ENCODE results near the gene OLFML2A.

OLFML2A gene

DNA sequence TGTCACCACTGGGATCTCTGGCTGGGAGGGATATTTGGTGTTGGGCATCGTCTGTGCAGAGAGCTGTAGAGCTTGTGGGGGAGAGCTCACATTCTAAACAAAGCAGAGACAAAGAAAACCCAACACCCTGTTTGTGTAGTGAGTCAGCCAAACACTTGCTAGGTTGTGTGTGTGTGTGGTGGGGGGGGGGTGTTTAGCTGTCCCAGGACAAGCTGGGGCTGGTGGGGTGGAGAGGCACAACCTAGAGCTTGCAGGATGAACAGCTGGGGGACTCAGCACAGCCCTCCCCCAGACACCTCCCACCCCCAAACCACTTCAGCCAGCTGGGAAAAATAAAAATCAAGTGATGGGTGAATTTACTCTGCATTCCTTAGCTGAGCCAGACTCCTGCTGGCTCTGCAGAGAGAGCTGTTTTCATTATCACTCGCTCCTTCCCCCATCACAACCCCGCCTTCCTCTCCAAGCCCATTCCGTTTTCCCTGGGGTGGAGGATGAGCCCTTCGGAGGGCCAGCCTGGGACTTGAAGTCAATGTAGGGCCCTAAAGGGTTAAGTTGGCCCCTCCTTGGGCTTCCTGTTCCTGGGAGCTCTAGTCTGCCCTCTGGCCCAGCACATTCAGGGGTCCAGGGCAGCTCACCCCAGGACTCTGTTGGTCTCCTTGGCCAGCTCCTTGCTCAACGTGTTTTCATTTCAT, 2.6 kb downstream of the OLFML2A start:
- peak; percentile 77 for DNase-seq

DNA sequence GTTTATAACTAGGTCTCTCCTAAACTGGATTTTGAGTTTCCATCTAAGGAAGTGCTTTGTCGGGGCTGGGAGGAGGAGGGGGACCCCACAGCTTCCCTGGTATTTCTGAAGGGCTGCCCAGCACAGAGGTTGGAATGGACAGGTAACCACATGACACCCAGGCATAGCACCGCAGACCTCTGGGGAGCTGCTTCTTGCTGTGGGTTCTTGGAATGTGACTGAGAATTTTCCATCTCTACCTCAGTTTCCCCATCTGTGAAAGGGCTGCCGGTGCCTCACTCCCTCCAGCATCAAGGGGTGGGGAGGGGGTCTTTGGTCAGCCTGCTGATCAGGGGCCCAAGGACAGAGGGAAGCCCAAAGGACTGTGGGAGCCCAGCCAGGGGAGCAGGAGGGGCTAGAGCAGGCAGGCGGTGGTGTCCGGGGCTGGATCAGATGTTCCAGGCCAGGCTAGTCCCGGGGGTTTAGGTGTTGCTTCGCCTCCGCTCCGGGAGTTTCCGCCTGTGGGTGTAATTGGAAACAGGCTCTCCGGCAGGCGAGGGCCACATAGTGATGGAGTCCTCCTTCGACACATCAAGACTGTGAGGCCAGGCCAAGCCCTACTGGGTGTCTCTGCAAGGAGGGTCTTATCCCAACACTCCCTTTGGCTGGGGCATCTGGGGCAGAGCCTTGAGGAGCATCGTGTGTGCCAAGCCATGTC, 3.3 kb downstream of the OLFML2A start:
- DNase-seq, result no peak

GRCh38 chr9:124780757-124781151, 3.8 kb downstream of the OLFML2A start:
- no peak for DNase-seq

DNA sequence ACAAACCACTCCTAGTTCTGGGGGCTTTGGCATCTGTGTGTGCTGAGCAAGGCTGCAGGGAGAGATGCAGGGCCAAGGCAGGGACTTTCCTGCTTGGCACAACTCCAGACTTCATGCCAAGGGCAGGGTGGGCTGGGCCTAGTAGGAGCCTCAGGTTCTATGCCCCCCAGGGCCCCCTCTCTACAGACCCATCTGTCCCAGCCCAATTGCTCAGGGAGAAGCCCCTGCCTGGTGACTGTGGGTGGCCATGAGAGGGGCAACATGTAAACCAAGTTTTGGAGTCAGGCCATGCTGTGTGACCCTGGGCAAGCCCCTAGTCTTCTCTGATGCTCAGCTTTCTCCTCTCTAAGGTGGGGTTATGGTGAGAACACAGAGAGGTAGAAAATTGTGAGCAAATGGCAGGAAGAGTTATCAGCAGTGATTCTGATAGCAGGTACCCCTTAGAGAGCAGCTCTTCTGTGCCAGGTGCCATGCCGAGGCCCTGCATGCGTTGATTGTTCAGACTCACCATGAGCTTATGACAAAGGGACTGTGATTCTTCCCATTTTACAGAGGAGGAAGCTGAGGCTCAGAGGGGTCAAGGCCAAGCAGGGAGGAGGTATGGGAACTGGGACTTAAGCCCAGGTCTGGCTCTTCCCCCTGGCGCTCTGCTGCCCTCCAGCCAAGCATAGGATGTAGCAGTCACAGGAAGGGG, 5.2 kb downstream of the OLFML2A start:
- DNase-seq, result no peak

DNA sequence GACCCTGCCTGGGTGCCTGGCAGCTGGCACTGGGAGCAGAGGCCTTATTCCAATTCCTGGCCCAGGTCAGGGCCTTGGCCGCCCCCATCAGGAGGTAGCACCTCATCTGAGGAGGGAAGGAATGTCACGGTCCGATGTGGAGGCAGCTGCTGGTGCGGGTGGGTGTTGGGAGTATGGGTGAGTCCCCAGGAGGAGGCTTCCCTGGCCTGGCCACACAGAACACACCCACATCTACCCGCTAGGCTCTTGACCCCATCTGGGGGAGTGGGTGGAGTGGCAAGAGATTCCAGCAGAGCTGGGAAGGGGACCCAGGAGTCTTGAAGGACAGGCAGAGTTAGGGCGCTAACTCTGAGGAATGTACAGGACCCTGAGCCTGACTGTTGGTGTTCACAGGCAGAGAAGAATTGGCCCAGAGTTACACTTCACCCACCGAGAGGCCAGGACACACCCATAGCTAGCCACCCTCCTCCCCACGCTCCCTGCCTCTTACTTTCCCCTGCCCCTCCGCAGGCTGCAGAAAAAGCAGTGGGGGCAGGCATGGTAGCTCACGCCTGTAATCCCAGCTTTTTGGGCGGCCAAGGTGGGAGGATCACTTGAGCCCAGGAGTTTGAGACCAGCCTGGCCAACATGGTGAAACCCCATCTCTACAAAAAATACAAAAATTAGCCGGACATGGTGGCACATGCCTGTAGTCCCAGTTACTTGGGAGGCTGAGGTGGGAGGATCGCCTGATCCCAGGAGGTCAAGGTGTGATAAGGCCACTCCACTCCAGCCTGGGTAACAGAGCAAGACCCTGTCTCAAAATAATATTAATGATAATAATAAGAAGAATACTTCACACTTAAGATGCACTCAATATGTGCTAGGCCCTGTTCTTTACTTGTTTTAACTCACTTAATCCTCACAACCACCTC, 6.0 kb downstream of the OLFML2A start:
- no peak for DNase-seq

GRCh38 chr9:124783830-124784229, 6.9 kb downstream of the OLFML2A start:
- no peak for DNase-seq

- DNase-seq, result no peak
Measured at GRCh38 chr9:124784509-124784908, 7.6 kb downstream of the OLFML2A start.

DNA sequence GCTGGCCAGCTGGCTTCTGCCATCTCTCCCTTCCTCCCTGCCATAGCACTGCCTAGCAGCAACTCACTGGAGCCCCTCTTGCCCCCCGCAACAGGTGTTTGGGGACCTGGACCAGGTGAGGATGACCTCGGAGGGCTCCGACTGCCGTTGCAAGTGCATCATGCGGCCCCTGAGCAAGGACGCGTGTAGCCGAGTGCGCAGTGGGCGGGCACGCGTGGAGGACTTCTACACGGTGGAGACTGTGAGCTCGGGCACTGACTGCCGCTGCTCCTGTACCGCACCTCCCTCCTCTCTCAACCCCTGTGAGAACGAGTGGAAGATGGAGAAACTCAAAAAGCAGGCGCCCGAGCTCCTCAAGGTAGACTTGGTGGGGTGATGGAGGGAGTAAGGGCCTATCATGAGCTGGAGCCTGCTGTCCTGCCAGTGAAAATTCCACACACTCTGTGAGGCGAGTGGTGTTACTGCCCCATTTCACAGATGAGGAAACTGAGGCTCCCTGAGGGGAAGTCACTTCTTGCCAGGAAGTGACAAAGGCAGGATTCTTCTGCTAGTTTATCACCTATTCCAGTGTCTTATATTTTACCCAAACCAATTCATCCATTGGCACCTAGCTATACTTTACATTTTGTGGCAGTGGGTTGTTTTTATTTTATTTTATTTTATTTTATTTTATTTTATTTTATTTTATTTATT, 10.1 kb downstream of the OLFML2A start:
- DNase-seq, result no peak

DNA sequence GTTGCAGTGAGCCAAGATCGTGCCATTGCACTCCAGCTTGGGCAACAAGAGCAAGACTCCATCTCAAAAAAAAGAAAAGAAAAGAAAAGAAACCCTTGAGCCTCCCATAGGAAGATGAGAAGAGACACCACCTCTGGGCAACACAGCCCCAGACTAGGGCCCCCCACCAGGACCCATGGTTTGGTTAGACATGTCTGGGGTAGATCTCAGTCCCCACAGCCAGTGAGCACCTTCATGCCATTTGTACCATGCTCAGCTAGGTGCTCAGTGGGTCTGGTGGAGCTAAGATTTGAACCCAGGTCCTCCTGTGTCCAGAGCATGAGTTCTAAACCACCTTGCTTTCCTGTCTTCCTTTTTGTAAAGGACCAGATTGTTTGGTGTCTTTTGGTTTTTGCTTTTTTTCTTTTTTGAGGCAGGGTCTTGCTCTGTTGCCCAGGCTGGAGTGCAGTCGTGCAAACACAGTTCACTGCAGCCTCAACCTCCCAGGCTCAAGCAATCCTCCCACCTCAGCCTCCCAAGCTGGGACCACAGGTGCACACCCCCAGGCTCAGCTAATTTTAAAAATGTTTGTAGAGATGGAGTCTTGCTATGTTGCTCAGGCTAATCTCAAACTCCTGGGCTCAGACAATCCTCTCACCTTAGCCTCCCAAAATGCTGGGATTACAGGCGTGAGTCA, 11.7 kb downstream of the OLFML2A start:
- DNase-seq, result no peak

GRCh38 chr9:124789531-124789930, 12.6 kb downstream of the OLFML2A start:
- DNase-seq, result no peak

GRCh38 chr9:124790301-124790700, 13.4 kb downstream of the OLFML2A start:
- no peak for DNase-seq

DNA sequence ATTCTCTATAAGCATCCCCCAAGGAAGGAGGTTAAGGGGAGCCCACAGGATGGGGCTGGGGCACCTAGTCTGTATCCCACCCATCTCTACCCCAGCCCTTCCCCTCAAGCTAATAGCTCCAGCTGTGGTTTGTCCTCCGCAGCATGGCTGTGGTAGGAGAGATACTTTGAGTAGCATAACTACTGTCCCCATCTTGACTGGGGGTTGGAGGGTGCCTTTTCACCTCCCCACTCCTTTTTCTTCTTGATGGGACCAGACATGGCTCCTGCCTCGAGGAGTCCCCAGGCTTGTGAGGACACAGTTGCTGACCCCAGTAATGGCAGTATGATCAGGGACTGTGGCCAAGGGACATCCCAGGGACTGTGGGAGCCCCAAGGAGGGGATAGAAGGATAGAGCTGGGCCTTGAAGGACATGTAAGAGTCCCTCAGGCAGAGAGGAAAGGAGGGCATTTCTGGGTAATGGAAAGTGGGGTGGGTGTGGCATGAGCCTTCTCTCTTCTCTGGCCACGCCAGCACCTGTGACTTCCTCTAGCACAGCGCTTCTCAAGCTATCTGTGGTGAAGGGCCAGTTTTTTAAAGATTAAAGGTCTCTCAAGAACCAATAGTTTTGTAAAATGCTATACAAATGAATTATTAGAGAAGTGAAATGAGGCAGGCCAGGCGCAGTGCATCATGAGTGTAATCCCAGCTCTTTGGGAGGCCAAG, 14.0 kb downstream of the OLFML2A start:
- DNase-seq, result no peak

DNA sequence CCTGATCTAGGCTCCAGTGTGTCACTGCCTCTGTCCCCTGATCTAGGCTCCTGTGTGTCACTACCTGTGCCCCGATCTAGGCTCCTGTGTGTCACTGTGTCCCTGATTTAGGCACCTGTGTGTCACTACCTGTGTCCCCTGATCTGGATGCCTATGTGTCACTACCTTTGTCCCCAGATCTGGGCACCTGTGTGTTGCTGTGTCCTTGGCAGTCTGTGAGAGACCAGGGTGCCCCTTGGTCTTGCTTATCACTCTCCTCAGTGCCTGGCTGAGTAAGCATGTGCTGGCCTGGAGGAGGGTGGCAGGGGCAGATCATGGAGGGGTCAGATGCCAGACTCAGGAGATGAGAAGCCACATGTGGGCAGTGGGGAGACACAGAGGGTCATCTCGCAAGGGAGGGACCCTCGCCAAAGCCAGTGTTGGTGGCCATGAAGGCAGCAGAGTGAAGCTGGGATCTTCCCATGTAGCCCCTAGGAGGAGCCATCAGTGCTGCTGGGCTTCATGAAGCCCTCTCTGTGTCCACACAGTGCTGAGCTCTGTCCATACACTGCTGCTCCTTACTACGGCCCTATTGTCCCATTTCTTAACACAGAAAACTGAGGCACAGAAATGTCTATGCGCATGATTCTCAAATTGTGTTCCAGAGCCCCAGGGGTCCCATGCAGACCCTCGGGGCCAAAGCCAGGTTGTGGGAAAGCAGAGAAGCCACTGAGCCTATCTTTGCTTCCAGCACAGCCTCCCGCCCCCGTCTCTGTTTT, 15.5 kb downstream of the OLFML2A start:
- DNase-seq, result no peak

DNA sequence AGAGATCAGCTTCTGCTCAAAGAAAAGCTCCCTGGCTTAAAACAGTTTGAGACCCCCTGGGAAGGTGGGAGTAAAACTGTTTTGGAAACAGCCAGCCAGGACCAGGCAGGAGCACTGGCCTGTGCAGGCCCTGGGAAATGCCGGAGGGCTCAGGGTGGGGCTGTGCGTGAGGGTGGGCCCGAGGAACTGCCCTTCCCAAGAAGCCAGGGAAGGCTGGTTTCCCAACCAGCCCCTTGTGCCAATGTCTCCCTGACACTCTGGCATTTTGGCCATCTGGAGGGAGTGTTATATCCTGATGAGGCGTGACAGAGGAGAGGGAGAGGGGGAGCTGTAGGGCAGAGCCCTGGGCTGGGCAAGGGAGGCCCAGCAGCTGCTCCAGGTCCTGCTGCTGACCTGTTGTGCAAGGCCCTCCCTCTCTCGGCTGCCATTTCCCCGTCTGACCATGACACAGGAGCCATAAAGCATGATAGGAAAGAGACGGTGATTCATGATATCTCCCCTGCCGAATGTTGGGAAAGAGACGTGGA, 16.1 kb downstream of the OLFML2A start:
- DNase-seq, result peak; percentile 74

GRCh38 chr9:124794902-124795491, 18.1 kb downstream of the OLFML2A start:
- DNase-seq, result no peak

GRCh38 chr9:124795881-124796431, 19.0 kb downstream of the OLFML2A start:
- DNase-seq, result no peak

DNA sequence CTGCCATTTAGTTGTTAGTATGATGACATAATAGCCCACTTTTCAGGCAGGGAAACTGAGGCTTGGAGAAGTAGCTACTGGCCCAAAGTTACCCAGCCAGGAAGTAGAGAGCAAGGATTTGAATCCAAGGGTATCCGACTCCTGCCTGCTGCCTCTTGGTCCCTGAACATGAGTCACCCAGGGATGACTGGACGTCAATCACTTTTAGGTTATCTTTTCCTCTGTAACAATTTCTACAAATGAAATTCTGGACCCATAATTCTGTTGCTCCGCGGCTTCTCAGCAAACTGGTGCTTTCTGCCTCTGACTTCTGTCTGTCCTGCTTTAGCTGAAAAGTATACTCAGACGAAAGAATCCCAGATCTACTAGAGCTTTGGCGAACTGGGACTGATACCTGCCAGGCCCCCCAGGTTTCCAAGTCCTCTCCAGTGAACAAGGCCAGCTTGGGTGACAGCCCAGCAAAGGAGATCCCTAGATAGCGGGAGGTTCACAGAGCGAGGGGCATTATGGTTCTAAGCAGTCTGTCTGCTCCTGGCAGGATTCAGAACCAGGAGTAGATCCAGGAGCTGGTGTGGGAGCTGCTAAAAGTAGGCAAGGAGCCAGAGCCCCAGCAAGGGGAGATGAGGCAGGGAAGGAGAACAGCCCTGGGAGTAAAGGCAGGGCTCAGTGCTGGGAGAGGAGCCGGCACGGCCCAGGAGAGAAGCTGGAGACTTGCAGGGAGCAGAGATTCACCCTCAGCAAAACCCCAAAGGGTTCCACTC, 20.6 kb downstream of the OLFML2A start:
- no peak for DNase-seq

- no peak for DNase-seq
Measured at GRCh38 chr9:124799274-124800006, 22.5 kb downstream of the OLFML2A start.
